ENCODE data around the gene ALPL. TPM values are rescaled to one million over a fixed set of nuclear protein-coding genes. Genes with fewer than 3 reads are reported as not detected.

ALPL gene
- total RNA-seq, 2 donors from 2014 or later: 6.3 to 15.6 TPM

DNA sequence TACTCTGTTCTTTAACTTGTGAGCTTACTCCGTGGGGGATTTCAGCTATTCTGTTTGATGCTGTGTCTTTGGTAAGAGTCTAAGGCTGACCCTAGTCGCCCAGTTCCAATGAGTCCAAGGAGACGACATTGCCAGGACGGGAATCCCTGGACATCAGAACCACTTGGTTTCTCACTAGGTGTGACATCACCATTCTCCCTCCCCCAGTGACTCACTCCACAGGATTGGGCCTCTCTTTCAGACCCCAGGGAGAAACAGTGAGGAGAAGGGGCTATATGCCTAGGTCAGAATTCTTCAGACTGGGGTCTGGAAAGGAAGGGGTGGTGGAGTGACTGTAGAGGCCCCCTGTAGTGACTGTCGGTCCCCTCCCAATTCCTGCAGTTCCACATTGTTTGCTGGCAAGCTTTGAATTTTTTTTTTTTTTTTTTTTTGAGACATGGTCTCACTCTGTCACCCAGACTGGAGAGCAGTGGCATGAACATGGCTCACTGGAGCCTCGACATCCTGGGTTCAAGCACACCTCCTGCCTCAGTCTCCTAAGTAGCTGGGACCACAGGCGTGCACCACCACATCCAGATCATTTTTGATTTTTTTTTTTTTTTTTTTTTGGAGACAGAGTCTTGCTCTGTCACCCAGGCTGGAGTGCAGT lies 21.3 kb downstream of the ALPL start:
- DNase-seq (ENCODE audit: low spot score): no peak
- intact Hi-C loops (cut with DNase I): no loop called here
- H3K4me3 ChIP-seq: no peak overlapping the region
- H3K4me1 ChIP-seq (replicated peaks): no peaks in the 10 kb centered on the region
- H3K36me3 ChIP-seq: no peaks in the 10 kb centered on the region
- H3K9me3 ChIP-seq: no peaks in the 10 kb centered on the region
- no peak for TF ChIP-seq POLR2A (IDR thresholded peaks at IDR 0.05)
- 73% methylated on average over 7 of the region's 7 CpGs for WGBS
- H3K27me3 ChIP-seq (replicated peaks; ENCODE audit: insufficient read depth): no peaks in the 10 kb centered on the region
- H3K27ac ChIP-seq: no peak overlapping the region

- H3K4me1 ChIP-seq (replicated peaks): no peaks in the 10 kb centered on the region
- H3K9me3 ChIP-seq: no peaks in the 10 kb centered on the region
- no peak overlapping the region for H3K27ac ChIP-seq
- 96% methylated on average over 5 of the region's 5 CpGs for WGBS
- intact Hi-C loops (cut with DNase I): no loop called here
- TF ChIP-seq POLR2AphosphoS5 (IDR thresholded peaks at IDR 0.05): no peak
- TF ChIP-seq, protein P1, sequence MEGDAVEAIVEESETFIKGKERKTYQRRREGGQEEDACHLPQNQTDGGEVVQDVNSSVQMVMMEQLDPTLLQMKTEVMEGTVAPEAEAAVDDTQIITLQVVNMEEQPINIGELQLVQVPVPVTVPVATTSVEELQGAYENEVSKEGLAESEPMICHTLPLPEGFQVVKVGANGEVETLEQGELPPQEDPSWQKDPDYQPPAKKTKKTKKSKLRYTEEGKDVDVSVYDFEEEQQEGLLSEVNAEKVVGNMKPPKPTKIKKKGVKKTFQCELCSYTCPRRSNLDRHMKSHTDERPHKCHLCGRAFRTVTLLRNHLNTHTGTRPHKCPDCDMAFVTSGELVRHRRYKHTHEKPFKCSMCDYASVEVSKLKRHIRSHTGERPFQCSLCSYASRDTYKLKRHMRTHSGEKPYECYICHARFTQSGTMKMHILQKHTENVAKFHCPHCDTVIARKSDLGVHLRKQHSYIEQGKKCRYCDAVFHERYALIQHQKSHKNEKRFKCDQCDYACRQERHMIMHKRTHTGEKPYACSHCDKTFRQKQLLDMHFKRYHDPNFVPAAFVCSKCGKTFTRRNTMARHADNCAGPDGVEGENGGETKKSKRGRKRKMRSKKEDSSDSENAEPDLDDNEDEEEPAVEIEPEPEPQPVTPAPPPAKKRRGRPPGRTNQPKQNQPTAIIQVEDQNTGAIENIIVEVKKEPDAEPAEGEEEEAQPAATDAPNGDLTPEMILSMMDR (IDR thresholded peaks at IDR 0.05): no peak
- TF ChIP-seq POLR2A (IDR thresholded peaks at IDR 0.05): no peak
- no peaks in the 10 kb centered on the region for H3K27me3 ChIP-seq (replicated peaks; ENCODE audit: insufficient read depth)
- no peaks in the 10 kb centered on the region for H3K36me3 ChIP-seq
- no peak for DNase-seq (ENCODE audit: low spot score)
- no peak overlapping the region for H3K4me3 ChIP-seq
Measured at GRCh38 chr1:21531241-21531640, 22.0 kb downstream of the ALPL start.

GRCh38 chr1:21532496-21532895 lies 23.3 kb downstream of the ALPL start:
- Histone ChIP-seq H3K36me3 (no peaks in the 10 kb centered on the region), H3K27ac (no peak overlapping the region), H3K9me3 (no peaks in the 10 kb centered on the region), H3K4me1 (replicated peaks) (no peaks in the 10 kb centered on the region), H3K4me3 (no peak overlapping the region), H3K27me3 (replicated peaks; ENCODE audit: insufficient read depth) (no peaks in the 10 kb centered on the region)
- TF ChIP-seq, protein P1 (IDR thresholded peaks at IDR 0.05): no peak
- no peak for TF ChIP-seq POLR2AphosphoS5 (IDR thresholded peaks at IDR 0.05)
- no peak for TF ChIP-seq POLR2A (IDR thresholded peaks at IDR 0.05)
- no peak for DNase-seq (ENCODE audit: low spot score)
- WGBS: 54% methylated on average over 3 of the region's 3 CpGs
- intact Hi-C loops (cut with DNase I): no loop called here

DNA sequence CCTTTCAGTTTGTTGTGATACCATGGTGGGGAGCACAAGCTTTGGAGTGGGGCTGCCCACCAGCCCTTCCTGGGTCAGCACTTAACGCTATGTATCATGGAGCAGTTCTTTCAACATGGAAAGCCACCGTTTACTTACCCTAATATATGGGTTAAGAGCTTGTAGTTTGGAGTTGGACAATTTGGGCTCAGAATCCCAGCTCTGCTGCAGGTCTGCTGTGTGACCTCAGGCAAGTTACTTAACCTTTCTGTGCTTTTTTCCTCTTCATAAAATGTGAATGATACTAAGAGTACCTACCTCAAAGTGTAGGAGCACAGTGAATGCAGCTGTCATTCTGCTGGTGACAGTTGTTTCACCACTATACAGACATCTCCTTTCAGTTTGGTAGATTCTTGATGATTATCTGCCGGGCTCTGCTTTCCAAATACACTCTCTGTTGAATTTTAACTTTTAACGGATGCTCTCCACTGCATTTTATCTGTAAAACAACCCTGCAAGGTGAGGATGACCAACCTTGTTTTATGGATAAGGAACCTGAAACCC lies 23.8 kb downstream of the ALPL start:
- WGBS: 69% methylated on average over 4 of the region's 4 CpGs
- H3K4me3 ChIP-seq: no peak overlapping the region
- H3K4me1 ChIP-seq (replicated peaks): no peaks in the 10 kb centered on the region
- intact Hi-C loops (cut with DNase I): no loop called here
- TF ChIP-seq POLR2AphosphoS5 (IDR thresholded peaks at IDR 0.05): no peak
- TF ChIP-seq, protein P1 (IDR thresholded peaks at IDR 0.05): no peak
- no peak for TF ChIP-seq POLR2A (IDR thresholded peaks at IDR 0.05)
- no peaks in the 10 kb centered on the region for H3K27me3 ChIP-seq (replicated peaks; ENCODE audit: insufficient read depth)
- no peak overlapping the region for H3K27ac ChIP-seq
- no peak for DNase-seq (ENCODE audit: low spot score)
- H3K36me3 ChIP-seq: no peaks in the 10 kb centered on the region
- no peaks in the 10 kb centered on the region for H3K9me3 ChIP-seq

GRCh38 chr1:21534146-21534545 lies 24.9 kb downstream of the ALPL start:
- intact Hi-C loops (cut with DNase I): no loop called here
- 89% methylated on average over 5 of the region's 5 CpGs for WGBS
- H3K9me3 ChIP-seq: no peaks in the 10 kb centered on the region
- H3K4me1 ChIP-seq (replicated peaks): no peaks in the 10 kb centered on the region
- H3K27me3 ChIP-seq (replicated peaks; ENCODE audit: insufficient read depth): no peaks in the 10 kb centered on the region
- H3K4me3 ChIP-seq: no peak overlapping the region
- H3K27ac ChIP-seq: no peak overlapping the region
- no peaks in the 10 kb centered on the region for H3K36me3 ChIP-seq
- DNase-seq (ENCODE audit: low spot score): no peak
- TF ChIP-seq, protein P1 (IDR thresholded peaks at IDR 0.05): no peak
- TF ChIP-seq POLR2AphosphoS5 (IDR thresholded peaks at IDR 0.05) (no peak), POLR2A (IDR thresholded peaks at IDR 0.05) (no peak)

Data from prostate gland (tissue), 2 donors.